Activated CD4-positive, alpha-beta T cell treated with anti-CD3 and anti-CD28 coated beads, Interleukin-2, amount 10 ng/mL, durations not matched to agents 24 days and 14 days (primary cell): ENCODE data around the gene AAMDC. TPM values are rescaled to one million over a fixed set of nuclear protein-coding genes. Genes with fewer than 3 reads are reported as not detected.
"Not testable (repeated sequence)": the region's sequence is repeated elsewhere in the genome, so short reads cannot be mapped to it uniquely, and the experiment has no call there.

ENCODE experiments used
- DNase-seq: peaks from one replicate; pipeline ENCODE4 v3.0.0; 2022
- H3K27ac Mint-ChIP-seq: one replicate; pipeline ENCODE4 v1.8.0; 2022; ENCODE audit warnings: mild to moderate bottlenecking, mixed read lengths
- H3K27me3 Mint-ChIP-seq: one replicate; pipeline ENCODE4 v1.8.0; 2022; ENCODE audit warnings: mixed read lengths
- H3K36me3 Mint-ChIP-seq: one replicate; pipeline ENCODE4 v1.8.0; 2022; ENCODE audit warnings: low read depth, mild to moderate bottlenecking, mixed read lengths
- H3K4me1 Mint-ChIP-seq: one replicate; pipeline ENCODE4 v1.8.0; 2021; ENCODE audit warnings: mixed read lengths
- H3K4me3 Mint-ChIP-seq: one replicate; pipeline ENCODE4 v1.8.0; 2022; ENCODE audit warnings: mild to moderate bottlenecking, moderate library complexity, mixed read lengths
- H3K9me3 Mint-ChIP-seq: one replicate; pipeline ENCODE4 v1.8.0; 2021; ENCODE audit warnings: mixed read lengths
- intact Hi-C: fragments of 100-400 bp; cut with micrococcal nuclease; formaldehyde crosslinking; loops from one replicate; pipeline ENCODE4 v1.15.1; 2023
- total RNA-seq: library from RNA; stranded (reverse); gene quantifications from 2 replicates; pipeline ENCODE4 v1.2.3, GENCODE V29; 2022

Gene AAMDC
- total RNA-seq, 1 donor from 2014 or later = 1.4 TPM

- DNase-seq, H3K4me1 Mint-ChIP-seq, intact Hi-C loops, H3K27me3 Mint-ChIP-seq, H3K27ac Mint-ChIP-seq, H3K4me3 Mint-ChIP-seq, H3K9me3 Mint-ChIP-seq: not testable (repeated sequence)
- H3K36me3 Mint-ChIP-seq = peaks cover 19% of the 10 kb centered on the region
These were observed 93.4 kb downstream of the AAMDC start for GRCh38 chr11:77914307-77914791.

- H3K4me3 Mint-ChIP-seq, intact Hi-C loops, H3K27me3 Mint-ChIP-seq, H3K4me1 Mint-ChIP-seq, DNase-seq, H3K27ac Mint-ChIP-seq, H3K9me3 Mint-ChIP-seq: not testable (repeated sequence)
- peaks cover 18% of the 10 kb centered on the region for H3K36me3 Mint-ChIP-seq
These were observed 96.8 kb downstream of the AAMDC start for GRCh38 chr11:77917713-77918112.

Other genes with a start within 250 kb of the AAMDC start
- 0.38 and 0.65 TPM in 2 replicates for gene AQP11, start 231.2 kb upstream of the AAMDC start, total RNA-seq
- gene CLNS1A, start 183.3 kb upstream of the AAMDC start, total RNA-seq = 177 and 186 TPM in 2 replicates
- 45.3 and 47.6 TPM in 2 replicates for gene RSF1, start 422 bp upstream of the AAMDC start, total RNA-seq
- gene INTS4, start 173.5 kb downstream of the AAMDC start, total RNA-seq = 60.0 and 60.8 TPM in 2 replicates
- 0.35 TPM in 1 of 2 replicates, not detected in the other for gene KCTD14, start 202.1 kb downstream of the AAMDC start, total RNA-seq
- gene THRSP, start 242.7 kb downstream of the AAMDC start, total RNA-seq = not detected in 2 replicates